NCI-H2107 (cell line): ENCODE data around the gene FAM241A.
"Not testable (repeated sequence)": the region's sequence is repeated elsewhere in the genome, so short reads cannot be mapped to it uniquely, and the experiment has no call there.

Experiments used
- DNase-seq: peaks from one replicate; lab custom pipeline; 2025; lab: John Stamatoyannopoulos, UW

The FAM241A gene

GRCh38 chr4:112145326-112145789 is at the start of gene FAM241A:
FAM241A (plus strand) TSS chr4:112145454; CDS start chr4:112145581, 127 bp downstream.
- DNase-seq, result no peak

- no peak for DNase-seq
These were observed 46.3 kb upstream of the FAM241A start for GRCh38 chr4:112098841-112099530.

DNA sequence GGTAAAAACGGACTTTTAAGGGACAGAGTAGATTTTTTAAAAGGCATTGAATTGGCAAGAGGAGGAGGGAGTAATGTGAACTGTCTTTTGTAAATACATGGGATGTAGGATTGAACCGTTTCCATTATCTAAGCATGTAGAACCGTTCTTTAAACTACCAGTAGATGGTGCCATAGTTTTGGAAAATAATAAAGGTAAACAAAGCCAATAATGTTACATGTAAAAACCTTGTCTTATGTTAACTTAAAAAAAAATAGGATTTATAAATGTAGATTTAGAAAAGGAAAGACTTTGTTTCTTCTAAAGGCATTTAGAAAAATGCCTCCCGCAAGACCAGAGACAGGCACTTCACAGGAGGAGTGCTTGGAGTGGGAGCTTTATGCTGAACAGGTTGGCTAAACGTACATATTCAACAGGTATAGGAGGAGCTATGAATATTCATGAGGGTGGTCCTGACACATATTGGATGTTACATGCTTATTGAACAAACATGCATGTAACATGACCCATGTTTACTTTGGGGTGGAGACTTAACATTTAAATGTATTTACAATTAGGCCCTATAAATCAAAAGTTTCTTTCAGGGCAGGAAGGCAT is 45.5 kb upstream of the FAM241A start:
- DNase-seq, result no peak

DNA sequence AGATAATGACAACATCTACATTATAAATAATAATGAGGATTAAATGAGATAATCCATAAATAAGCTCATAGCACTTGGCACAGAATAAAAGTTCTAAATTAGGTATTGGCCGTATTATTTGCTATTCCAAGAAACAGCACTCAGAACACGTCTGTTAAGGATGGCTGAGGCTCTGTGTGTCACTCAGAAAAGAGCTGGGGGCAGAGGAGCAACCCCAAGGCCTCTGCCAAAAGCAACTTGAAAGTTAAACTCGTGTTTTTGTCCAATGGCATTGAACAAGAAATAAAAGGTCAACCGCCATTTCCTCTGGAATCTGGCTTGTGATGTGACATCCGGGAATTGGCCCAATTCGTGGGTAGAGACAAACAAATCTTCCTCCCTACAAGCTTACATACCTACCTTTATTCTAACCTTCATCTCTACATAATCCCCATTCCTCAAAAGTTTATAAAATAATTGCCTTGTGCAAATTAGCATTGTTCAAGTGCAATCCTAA is 42.3 kb upstream of the FAM241A start:
- DNase-seq, result no peak

GRCh38 chr4:112105201-112105969 is 39.9 kb upstream of the FAM241A start:
- no peak for DNase-seq

DNA sequence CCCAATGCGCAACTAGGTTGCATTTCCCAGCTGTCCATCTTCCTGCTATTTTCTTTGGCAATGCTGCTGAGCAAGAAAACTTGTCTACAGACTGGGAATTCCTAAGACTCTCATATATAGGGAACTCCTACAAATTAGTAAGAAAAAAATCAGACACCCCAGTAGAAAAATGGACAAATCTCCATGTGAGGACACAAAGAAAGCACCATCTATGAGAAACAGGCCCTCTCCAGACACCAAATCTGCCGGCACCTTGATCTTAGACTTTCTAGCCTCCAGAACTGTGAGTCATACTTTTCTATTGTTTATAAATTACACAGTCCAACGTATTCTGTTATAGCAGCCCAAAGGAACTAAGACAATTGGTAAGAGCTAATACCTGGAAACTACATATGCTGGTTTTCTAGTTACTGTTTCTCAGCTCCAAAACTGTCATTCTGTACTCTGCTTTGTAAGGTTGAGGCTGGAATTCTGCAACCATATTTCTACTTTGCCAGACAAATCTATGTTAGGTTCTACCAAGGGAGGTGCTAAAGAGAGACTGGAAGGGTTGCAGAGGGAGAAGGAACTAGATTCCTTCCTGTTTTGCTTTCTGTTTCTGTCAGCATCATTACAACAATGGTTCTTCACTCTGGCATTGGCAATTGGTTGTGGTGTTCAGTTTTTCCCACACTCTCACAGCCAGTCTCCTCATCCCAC is 35.7 kb upstream of the FAM241A start:
- DNase-seq, result no peak

- no peak for DNase-seq
These were observed 35.2 kb upstream of the FAM241A start for GRCh38 chr4:112110059-112110425.

- no peak for DNase-seq
These were observed 33.9 kb upstream of the FAM241A start for GRCh38 chr4:112111306-112111705.

GRCh38 chr4:112112095-112112494 is 33.2 kb upstream of the FAM241A start:
- not testable (repeated sequence) for DNase-seq

GRCh38 chr4:112112590-112113170 is 32.6 kb upstream of the FAM241A start:
- no peak for DNase-seq

DNA sequence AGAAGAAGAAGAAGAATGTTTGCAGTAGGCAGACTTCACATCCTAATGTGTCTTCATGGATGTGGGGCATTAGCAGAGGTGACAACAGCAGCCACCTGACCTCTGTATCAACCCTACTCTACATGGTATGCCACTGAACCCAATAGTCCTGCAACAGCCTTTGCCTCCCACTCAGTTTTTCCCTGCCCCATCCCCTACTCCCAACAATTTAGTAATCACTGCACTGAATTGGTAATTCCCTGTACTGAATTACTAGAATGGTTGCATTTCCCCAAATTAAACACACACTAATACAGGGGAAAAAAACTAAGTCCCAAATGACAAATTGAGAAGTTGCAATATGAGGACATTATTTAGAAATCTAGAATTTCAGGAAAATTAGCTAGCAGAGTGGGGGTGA is 31.4 kb upstream of the FAM241A start:
- DNase-seq, result no peak

DNA sequence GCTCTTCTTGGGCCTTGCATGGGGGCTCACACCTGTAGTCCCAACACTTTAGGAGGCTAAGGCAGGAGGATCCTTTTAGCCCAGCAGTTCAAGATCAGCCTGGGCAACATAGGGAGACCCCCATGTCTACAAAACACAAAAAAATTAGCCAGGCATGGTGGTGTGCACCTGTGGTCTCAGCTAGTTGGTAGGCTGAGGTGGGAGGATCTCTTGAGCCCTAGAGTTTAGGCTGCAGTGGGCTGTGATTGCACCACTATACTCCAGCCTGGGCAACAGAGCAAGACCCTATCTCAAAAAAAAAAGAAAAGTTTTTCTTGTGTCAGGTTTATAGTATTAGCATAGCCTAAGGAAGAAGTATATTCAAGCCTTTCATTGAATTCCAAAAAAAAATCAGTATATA is 30.8 kb upstream of the FAM241A start:
- DNase-seq, result no peak

- DNase-seq, result no peak
These were observed 26.4 kb upstream of the FAM241A start for GRCh38 chr4:112118742-112119352.

- no peak for DNase-seq
These were observed 25.9 kb upstream of the FAM241A start for GRCh38 chr4:112119353-112119783.

- DNase-seq, result no peak
These were observed 25.2 kb upstream of the FAM241A start for GRCh38 chr4:112120021-112120420.

DNA sequence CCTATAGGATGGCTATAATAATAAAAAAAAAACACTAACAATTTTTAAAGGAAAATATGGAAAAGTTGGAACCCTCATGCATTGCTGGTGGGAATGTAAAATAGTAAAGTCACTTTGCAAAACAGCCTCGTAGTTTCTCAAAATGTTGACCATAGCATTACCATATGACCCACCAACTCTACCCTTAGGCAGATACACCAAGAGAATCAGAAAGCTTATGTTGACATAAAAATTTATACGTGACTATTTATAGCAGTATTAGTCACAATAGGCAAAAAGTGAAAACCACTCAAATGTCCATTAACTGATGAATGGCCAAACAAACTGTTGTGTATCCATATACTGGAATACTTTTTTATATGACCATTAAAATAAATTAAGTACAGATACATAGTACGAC is 19.8 kb upstream of the FAM241A start:
- no peak for DNase-seq

DNA sequence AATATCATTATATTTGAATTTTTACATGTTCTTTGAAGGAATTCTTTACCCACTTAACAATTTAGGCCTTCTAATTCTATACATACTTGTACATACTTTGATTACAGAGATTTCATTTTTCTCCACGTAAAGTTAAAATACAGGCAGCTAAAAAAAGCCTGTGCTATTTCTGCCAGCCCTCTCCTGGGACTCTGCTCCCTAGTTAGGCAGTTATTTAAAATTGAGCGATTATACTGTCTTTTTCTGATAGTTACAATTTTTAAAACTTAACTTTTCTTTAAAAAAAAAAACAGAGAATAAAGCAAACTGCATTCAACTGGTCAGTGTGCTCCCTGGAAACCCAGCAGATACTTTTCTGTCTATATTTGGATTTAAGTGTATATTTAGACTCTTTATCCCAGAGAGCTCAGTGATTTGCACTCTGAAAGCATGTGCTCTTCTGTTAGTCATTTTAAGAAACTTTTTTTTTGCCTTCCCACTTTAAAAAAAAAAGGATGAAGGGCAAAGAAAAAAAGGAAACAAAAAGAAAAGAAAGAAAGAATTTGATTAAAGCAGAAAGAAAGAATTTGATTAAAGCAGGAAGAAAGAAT is 18.1 kb upstream of the FAM241A start:
- DNase-seq, result no peak

- DNase-seq, result no peak
These were observed 17.5 kb upstream of the FAM241A start for GRCh38 chr4:112127803-112128202.

DNA sequence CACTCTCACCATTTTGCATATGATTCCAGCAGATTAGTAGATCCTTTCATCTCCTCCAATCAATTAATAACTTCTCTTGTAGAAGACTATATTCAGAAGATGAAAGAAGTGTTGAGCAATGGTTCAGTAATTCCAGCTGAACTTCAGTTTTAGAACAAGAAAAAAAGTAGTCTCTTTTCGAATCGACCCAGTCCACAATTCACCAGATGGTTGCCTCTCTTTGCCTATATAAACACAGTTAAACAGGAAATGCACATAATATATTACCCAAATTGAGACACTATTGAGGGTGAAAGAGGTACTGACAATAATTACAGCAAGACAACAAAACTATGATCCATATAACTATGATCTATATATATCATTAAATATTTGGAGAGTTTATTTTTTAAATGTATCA is 16.8 kb upstream of the FAM241A start:
- no peak for DNase-seq

- no peak for DNase-seq
These were observed 14.3 kb upstream of the FAM241A start for GRCh38 chr4:112130906-112131305.

DNA sequence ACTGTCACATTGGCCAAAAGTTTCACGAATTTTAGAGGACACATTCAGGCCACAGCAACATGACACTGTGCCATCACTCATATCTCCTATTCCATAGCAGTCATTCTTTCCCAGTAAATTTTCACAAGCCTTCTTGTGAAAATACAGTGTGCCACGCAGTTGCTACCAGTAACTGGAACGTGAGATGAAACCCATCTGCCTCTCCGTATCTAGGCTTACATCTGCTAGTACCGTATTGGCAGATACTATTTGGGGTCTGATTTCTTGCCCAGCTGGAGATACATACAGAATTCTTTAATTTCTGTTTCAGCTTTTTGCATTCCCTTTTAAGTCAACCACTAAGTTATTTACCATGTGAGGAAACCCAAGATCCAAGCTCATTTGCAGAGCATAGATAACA is 8.7 kb upstream of the FAM241A start:
- no peak for DNase-seq
